ACC112 (cell line): ENCODE measurements around the gene HSD17B7.
"Not testable (repeated sequence)": the region's sequence is repeated elsewhere in the genome, so short reads cannot be mapped to it uniquely, and the experiment has no call there.

Experiments
- H2AFZ ChIP-seq: fragments of 200-600 bp; sonication (generic); one replicate; pipeline ENCODE4 v1.6.0; 2017; ENCODE audit warnings: antibody characterized with exemption, low read length; ENCODE audit not compliant: unreplicated experiment
- H3K27ac ChIP-seq: fragments of 200-600 bp; sonication (generic); 2 replicates; pipeline ENCODE4 v1.5.1; 2014; ENCODE audit warnings: low read depth, mild to moderate bottlenecking, antibody characterized with exemption, low read length, moderate library complexity
- H3K27me3 ChIP-seq: fragments of 200-600 bp; sonication (generic); 2 replicates; pipeline ENCODE4 v1.6.1; 2014; ENCODE audit warnings: mild to moderate bottlenecking, antibody characterized with exemption, low read length, moderate library complexity, mixed read lengths; ENCODE audit not compliant: insufficient read depth
- H3K36me3 ChIP-seq: fragments of 200-600 bp; sonication (generic); 2 replicates; pipeline ENCODE4 v1.6.1; 2016; ENCODE audit warnings: mild to moderate bottlenecking, antibody characterized with exemption, low read length, moderate library complexity, mixed read lengths; ENCODE audit not compliant: insufficient read depth
- H3K4me1 ChIP-seq: fragments of 200-600 bp; sonication (generic); one replicate; pipeline ENCODE4 v1.6.1; 2016; ENCODE audit warnings: low read length, mixed read lengths; ENCODE audit not compliant: insufficient read depth, unreplicated experiment, control insufficient read depth
- H3K4me3 ChIP-seq: fragments of 200-600 bp; sonication (generic); 2 replicates; pipeline ENCODE4 v1.5.1; 2014; ENCODE audit warnings: mild to moderate bottlenecking, low read depth, low read length
- H3K79me2 ChIP-seq: fragments of 200-600 bp; sonication (generic); one replicate; pipeline ENCODE4 v1.6.0; 2016; ENCODE audit warnings: low read length; ENCODE audit not compliant: control insufficient read depth, unreplicated experiment, insufficient read depth

The HSD17B7 gene

GRCh38 chr1:162812357-162812756 is 21.9 kb downstream of the HSD17B7 start:
- H3K79me2 ChIP-seq, H3K4me3 ChIP-seq, H3K27me3 ChIP-seq, H2AFZ ChIP-seq, H3K36me3 ChIP-seq, H3K4me1 ChIP-seq, H3K27ac ChIP-seq: not testable (repeated sequence)

- H3K27ac ChIP-seq, H2AFZ ChIP-seq, H3K4me3 ChIP-seq, H3K36me3 ChIP-seq, H3K27me3 ChIP-seq, H3K79me2 ChIP-seq: not testable (repeated sequence)
- H3K4me1 ChIP-seq = peaks cover 13% of the 10 kb centered on the region
Measured at GRCh38 chr1:162818136-162818535, 27.6 kb downstream of the HSD17B7 start.

- not testable (repeated sequence) for H3K36me3 ChIP-seq, H3K79me2 ChIP-seq, H3K27ac ChIP-seq, H3K27me3 ChIP-seq, H3K4me3 ChIP-seq, H2AFZ ChIP-seq
- peaks cover 19% of the 10 kb centered on the region for H3K4me1 ChIP-seq
Measured at GRCh38 chr1:162818666-162819065, 28.2 kb downstream of the HSD17B7 start.

DNA sequence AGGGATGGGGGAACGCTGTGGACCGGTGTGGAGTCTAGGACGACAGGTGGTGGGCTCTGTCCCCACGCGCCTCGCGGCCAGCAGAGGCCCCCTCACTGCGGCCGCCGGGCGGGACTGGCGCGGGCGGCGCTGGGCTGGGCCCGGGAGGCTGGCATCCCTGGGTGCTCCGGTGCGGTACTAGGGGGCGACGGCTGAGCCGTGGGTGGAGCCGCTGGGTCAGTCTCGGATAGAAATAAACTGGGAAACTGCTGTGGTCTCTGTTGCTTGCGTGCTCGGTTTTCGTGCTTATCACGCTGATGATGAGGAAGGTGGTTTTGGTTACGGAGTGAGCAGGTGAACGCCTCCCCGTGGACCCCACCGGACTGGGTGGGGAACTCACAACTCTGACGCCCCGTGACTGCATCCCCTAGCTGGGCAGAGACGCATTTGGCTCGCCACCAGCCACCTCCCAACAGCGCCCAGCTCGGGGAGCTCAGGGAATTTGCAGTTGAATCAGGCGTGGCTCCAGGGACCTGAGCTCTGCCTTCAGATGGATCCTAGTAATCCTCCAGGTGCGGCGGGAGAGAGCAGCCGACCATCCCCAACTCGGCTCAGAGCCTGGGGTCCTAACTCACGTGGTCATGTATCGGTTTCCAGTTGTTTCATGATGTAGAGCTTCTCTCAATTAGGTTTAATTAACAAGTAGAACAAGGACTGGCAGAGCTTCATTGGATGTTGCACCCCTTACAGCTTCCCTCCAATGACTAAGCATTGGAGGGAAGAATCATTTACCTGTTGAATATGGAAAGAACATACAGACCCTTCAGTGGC is 32.1 kb downstream of the HSD17B7 start:
- H3K4me3 ChIP-seq = peak overlapping the region; percentile 80
- no peaks in the 10 kb centered on the region for H3K79me2 ChIP-seq
- peak overlapping the region; percentile 87 for H2AFZ ChIP-seq
- H3K4me1 ChIP-seq = peaks cover 21% of the 10 kb centered on the region
- no peaks in the 10 kb centered on the region for H3K36me3 ChIP-seq
- no peak overlapping the region for H3K27ac ChIP-seq
- no peaks in the 10 kb centered on the region for H3K27me3 ChIP-seq

- peaks cover 21% of the 10 kb centered on the region for H3K4me1 ChIP-seq
- H2AFZ ChIP-seq = no peak overlapping the region
- peak overlapping the region; percentile 80; the same call in 1 of the 2 replicates for H3K4me3 ChIP-seq
- no peaks in the 10 kb centered on the region for H3K79me2 ChIP-seq
- H3K27me3 ChIP-seq = no peaks in the 10 kb centered on the region
- H3K27ac ChIP-seq = no peak overlapping the region
- H3K36me3 ChIP-seq = no peaks in the 10 kb centered on the region
Measured at GRCh38 chr1:162823231-162823630, 32.7 kb downstream of the HSD17B7 start.

DNA sequence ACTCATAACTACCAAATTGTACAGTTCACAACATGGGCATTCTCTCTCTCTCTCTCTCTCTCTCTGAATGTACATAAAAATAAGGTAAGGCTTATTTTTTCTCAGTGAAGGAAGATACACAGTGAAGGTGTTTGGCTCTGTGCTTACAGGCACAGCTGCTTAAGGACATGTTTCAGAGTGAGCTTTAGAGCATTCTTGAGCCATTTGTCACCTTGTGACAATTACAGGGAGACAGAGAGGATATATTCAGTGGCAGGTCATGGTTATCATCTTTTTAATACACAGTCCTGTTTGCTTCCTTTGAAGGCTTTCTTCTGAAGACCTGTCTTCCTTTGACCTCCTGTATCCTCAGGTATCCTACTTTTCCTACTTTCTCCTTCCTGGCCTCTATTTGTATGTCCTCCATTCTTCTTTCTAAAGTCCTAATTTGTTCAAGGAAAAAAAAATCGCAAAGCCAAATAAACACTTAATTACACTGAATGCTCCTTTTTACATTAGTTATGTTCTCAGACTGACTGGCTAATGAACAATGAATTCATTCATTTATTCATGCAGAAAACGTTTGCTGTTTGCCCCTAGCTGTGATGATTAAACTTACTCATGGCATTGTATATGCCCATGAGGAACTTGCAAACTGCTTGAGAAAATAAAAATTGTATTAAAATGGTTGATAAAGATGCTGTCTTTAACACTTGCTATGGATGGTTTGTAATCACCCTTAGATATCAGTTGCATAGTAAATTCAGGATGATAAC is 33.4 kb downstream of the HSD17B7 start:
- Histone ChIP-seq H2AFZ (no peak overlapping the region), H3K36me3 (no peaks in the 10 kb centered on the region), H3K79me2 (no peaks in the 10 kb centered on the region), H3K4me3 (no peak overlapping the region), H3K4me1 (peaks cover 21% of the 10 kb centered on the region), H3K27ac (no peak overlapping the region), H3K27me3 (no peaks in the 10 kb centered on the region)

DNA sequence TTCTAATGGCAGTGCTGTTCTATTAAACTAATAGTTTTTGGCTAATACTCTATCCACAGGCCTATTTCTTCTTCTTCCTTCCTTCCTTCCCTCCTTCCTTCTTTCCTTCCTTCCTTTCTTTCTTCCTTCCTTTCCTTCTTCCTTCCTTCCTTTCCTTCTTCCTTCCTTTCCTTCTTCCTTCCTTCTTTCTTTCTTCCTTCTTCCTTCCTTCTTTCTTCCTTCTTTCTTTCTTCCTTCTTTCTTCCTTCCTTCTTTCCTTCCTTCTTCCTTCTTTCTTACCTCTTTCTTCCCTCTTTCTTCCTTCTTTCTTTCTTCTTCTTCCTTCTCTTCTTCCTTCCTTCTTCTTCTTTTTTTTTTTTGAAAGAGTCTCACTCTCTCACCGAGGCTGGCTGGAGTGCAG is 38.8 kb downstream of the HSD17B7 start:
- H2AFZ ChIP-seq = no peak overlapping the region
- no peaks in the 10 kb centered on the region for H3K27me3 ChIP-seq
- no peaks in the 10 kb centered on the region for H3K4me1 ChIP-seq
- H3K27ac ChIP-seq = no peak overlapping the region
- H3K79me2 ChIP-seq = no peaks in the 10 kb centered on the region
- H3K4me3 ChIP-seq = no peak overlapping the region
- no peaks in the 10 kb centered on the region for H3K36me3 ChIP-seq

DNA sequence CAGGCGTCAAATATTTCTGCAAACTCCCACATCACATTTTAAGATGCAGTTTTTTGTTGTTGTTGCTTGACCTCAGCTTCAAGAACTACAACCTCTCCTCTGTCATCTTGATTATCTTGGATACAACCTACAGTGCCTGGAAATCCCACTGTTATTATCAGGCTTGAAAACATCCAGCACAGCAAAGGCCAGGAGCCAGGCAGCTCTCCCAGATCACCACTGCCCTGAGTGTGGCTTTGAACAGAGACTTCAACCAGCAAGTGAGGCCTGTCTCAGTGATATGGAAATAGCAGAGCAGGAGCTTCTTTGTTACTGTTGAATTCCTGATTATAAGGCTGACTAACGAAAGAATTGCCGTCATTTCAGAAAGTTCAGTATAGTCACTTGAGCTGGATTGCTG is 42.0 kb downstream of the HSD17B7 start:
- H3K79me2 ChIP-seq = no peaks in the 10 kb centered on the region
- no peak overlapping the region for H3K27ac ChIP-seq
- H3K4me3 ChIP-seq = no peak overlapping the region
- no peaks in the 10 kb centered on the region for H3K27me3 ChIP-seq
- H3K36me3 ChIP-seq = no peaks in the 10 kb centered on the region
- H3K4me1 ChIP-seq = no peaks in the 10 kb centered on the region
- H2AFZ ChIP-seq = no peak overlapping the region

DNA sequence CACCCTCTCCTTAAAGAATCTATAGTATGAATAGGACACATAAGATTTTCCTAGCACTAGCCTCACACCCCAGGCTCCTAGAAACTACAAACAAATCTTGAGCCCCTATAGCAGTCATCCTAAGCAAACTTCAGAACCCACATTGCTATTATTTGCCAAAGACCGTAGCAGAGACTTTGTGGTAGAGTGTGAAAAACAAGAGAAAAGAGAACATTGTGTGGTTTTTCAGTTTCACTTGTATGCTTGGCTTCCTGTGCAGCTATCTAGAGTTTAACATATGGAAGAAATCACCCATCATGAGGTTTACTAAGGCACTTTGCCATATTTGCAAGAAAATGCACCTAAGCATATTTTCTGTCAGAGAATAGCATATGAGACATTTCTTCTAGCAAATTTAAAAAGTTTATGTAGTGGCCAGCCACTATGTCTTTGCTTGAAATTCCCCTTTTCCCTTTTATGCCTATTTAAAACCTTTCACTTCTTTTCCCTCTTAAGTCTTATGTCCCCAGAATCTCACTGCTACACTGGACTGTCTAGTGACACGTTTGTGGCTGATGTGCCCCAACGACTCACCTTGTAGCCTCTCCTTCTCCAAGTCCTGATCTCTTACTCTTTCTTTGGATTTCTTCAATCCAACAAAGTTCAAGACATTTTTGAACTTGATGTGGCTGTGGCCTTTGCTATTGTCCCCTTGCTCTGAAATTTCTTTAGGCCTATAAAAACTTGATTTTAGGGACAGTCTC is 44.8 kb downstream of the HSD17B7 start:
- no peak overlapping the region for H3K27ac ChIP-seq
- no peaks in the 10 kb centered on the region for H3K27me3 ChIP-seq
- H3K4me1 ChIP-seq = no peaks in the 10 kb centered on the region
- no peak overlapping the region for H3K4me3 ChIP-seq
- H3K36me3 ChIP-seq = no peaks in the 10 kb centered on the region
- H3K79me2 ChIP-seq = no peaks in the 10 kb centered on the region
- no peak overlapping the region for H2AFZ ChIP-seq

- no peak overlapping the region for H3K27ac ChIP-seq
Measured at GRCh38 chr1:162838863-162839262, 48.4 kb downstream of the HSD17B7 start.

More at GRCh38 chr1:162838863-162839262, 48.4 kb downstream of the HSD17B7 start:
- Histone ChIP-seq H2AFZ (no peak overlapping the region), H3K4me1 (no peaks in the 10 kb centered on the region), H3K27me3 (no peaks in the 10 kb centered on the region), H3K4me3 (no peak overlapping the region), H3K79me2 (no peaks in the 10 kb centered on the region), H3K36me3 (no peaks in the 10 kb centered on the region)
